CD14-positive monocyte (primary cell): ENCODE data around the gene RBM12. TPM values are rescaled to one million over a fixed set of nuclear protein-coding genes. Genes with fewer than 3 reads are reported as not detected.

Experiments
- DNase-seq, 3 donors: peaks; one replicate each; pipeline ENCODE4 v3.0.0-alpha.2; 2011 to 2022
- H2AFZ ChIP-seq: 2 replicates; pipeline ENCODE4 v1.6.0; 2012; ENCODE audit warnings: mild to moderate bottlenecking, low read depth, low read length, inconsistent platforms; ENCODE audit not compliant: insufficient read depth, poor library complexity, severe bottlenecking
- H3K27ac ChIP-seq, 2 donors: 1 replicate in 1 of 2; 2 replicates in 1 of 2; pipeline ENCODE4 v1.5.1; 2012 to 2013; ENCODE audit warnings: low read length in 2 of 2, control low read depth in 1 of 2, inconsistent platforms in 1 of 2, low read depth in 1 of 2, mild to moderate bottlenecking in 1 of 2
- H3K27me3 ChIP-seq, 2 donors: one replicate each; pipeline versions ENCODE4 v1.6.0 to v1.6.1; 2011 to 2013; ENCODE audit warnings: low read length in 2 of 2; ENCODE audit not compliant: control insufficient read depth in 2 of 2, insufficient read depth in 2 of 2
- H3K36me3 ChIP-seq, 2 donors: replicated peaks in 1 of 2; 1 replicate in 1 of 2; 2 replicates in 1 of 2; pipeline versions ENCODE4 v1.5.1 to v1.6.1; 2012 to 2013; ENCODE audit warnings: low read length in 2 of 2, control low read depth in 1 of 2, inconsistent platforms in 1 of 2, mild to moderate bottlenecking in 1 of 2; ENCODE audit not compliant: insufficient read depth in 2 of 2, control insufficient read depth in 1 of 2
- H3K4me1 ChIP-seq, 2 donors: 1 replicate in 1 of 2; 2 replicates in 1 of 2; pipeline versions ENCODE4 v1.5.1 to v1.6.1; 2012 to 2013; ENCODE audit warnings: low read length in 2 of 2, control low read depth in 1 of 2, inconsistent platforms in 1 of 2, mild to moderate bottlenecking in 1 of 2, moderate library complexity in 1 of 2; ENCODE audit not compliant: insufficient read depth in 2 of 2, control insufficient read depth in 1 of 2
- H3K4me2 ChIP-seq: replicated peaks from 2 replicates; pipeline ENCODE3; 2012; ENCODE audit warnings: low read length, moderate library complexity, mild to moderate bottlenecking; ENCODE audit not compliant: poor library complexity, severe bottlenecking; ENCODE audit errors: extremely low read depth
- H3K4me3 ChIP-seq, 3 experiments: fragments of 200-600 bp in 1 of 3; sonication (generic) in 1 of 3; replicated peaks in 1 of 3; 1 replicate in 2 of 3; 2 replicates in 1 of 3; pipeline ENCODE4 v1.5.1; 2011 to 2013; ENCODE audit warnings: low read length in 3 of 3, mild to moderate bottlenecking in 3 of 3, control low read depth in 2 of 3, low read depth in 2 of 3, inconsistent platforms in 1 of 3, moderate library complexity in 1 of 3
- H3K79me2 ChIP-seq: 2 replicates; pipeline ENCODE4 v1.6.0; 2012; ENCODE audit warnings: mild to moderate bottlenecking, control low read depth, inconsistent platforms, low read length, moderate library complexity; ENCODE audit not compliant: insufficient read depth
- H3K9ac ChIP-seq: 2 replicates; pipeline ENCODE4 v1.6.0; 2017; ENCODE audit warnings: low read length, mild to moderate bottlenecking; ENCODE audit not compliant: insufficient read depth, poor library complexity, severe bottlenecking
- H3K9me3 ChIP-seq, 2 donors: replicated peaks in 1 of 2; 1 replicate in 1 of 2; 2 replicates in 1 of 2; pipeline versions ENCODE4 v1.5.1 to v1.6.1; 2012 to 2013; ENCODE audit warnings: low read length in 2 of 2, control low read depth in 1 of 2; ENCODE audit not compliant: control insufficient read depth in 1 of 2, insufficient read depth in 1 of 2
- H4K20me1 ChIP-seq: 2 replicates; pipeline ENCODE4 v1.6.0; 2012; ENCODE audit warnings: mild to moderate bottlenecking, low read length, control low read depth, moderate library complexity; ENCODE audit not compliant: insufficient read depth
- H3K27ac Mint-ChIP-seq, 7 donors: one replicate each; pipeline ENCODE4 v1.8.0; 2020; ENCODE audit warnings: mild to moderate bottlenecking in 7 of 7, mixed read lengths in 7 of 7, moderate library complexity in 6 of 7, inconsistent platforms in 2 of 7
- H3K27me3 Mint-ChIP-seq, 3 donors: one replicate each; pipeline ENCODE4 v1.8.0; 2021 to 2022; ENCODE audit warnings: low read depth in 3 of 3, mild to moderate bottlenecking in 3 of 3, mixed read lengths in 3 of 3, moderate library complexity in 3 of 3, inconsistent platforms in 1 of 3
- H3K36me3 Mint-ChIP-seq, 2 donors: one replicate each; pipeline ENCODE4 v1.8.0; 2020; ENCODE audit warnings: mixed read lengths in 2 of 2, inconsistent platforms in 1 of 2, mild to moderate bottlenecking in 1 of 2
- H3K4me1 Mint-ChIP-seq: one replicate; pipeline ENCODE4 v1.8.0; 2020; ENCODE audit warnings: mild to moderate bottlenecking, mixed read lengths
- H3K4me3 Mint-ChIP-seq, 2 donors: one replicate each; pipeline ENCODE4 v1.8.0; 2020; ENCODE audit warnings: mild to moderate bottlenecking in 2 of 2, mixed read lengths in 2 of 2, moderate library complexity in 1 of 2
- H3K9me3 Mint-ChIP-seq, 7 donors: one replicate each; pipeline ENCODE4 v1.8.0; 2020 to 2022; ENCODE audit warnings: mixed read lengths in 7 of 7, mild to moderate bottlenecking in 6 of 7, moderate library complexity in 6 of 7, inconsistent platforms in 2 of 7
- CTCF ChIP-seq: fragments of 200-600 bp; IDR thresholded peaks from one replicate; pipeline ENCODE4 v1.8.0; 2022; ENCODE audit warnings: antibody characterized with exemption, mild to moderate bottlenecking
- WGBS: methylation state at CpG from one replicate; pipeline ENCODE4 v1.1.5; 2013; ENCODE audit warnings: missing lambda C conversion rate; ENCODE audit not compliant: insufficient coverage; 5-methylcytosine and 5-hydroxymethylcytosine counted together
- intact Hi-C, 2 donors: fragments of 100-400 bp; cut with micrococcal nuclease; formaldehyde crosslinking; loops; one replicate each; pipeline versions ENCODE4 v1.15.0 to v1.15.1; 2023
- polyA plus RNA-seq, 3 donors: library from polyadenylated mRNA; depleted of rRNA in 1 of 3; unstranded in 2 of 3; stranded (reverse) in 1 of 3; fragments of 300-500 nt in 2 of 3; fragments of >200 nt in 1 of 3; fragmentation: Illumina TruSeq in 2 of 3; gene quantifications; 1 replicate in 2 of 3; 2 replicates in 1 of 3; pipeline ENCODE4 v1.2.3, GENCODE V29; 2012 to 2021

Gene RBM12
- polyA plus RNA-seq, 3 donors = 21.5 to 32.8 (median 30.4) TPM

- 98% methylated on average over 7 of the region's 10 CpGs for WGBS
- Mint-ChIP-seq H3K27me3 (no peaks in the 10 kb centered on the region), H3K36me3 (peaks cover 4 to 8% of the 10 kb centered on the region in 2 donors), H3K4me3 (peak overlapping the region in 1 of 2 donors; percentile 27), H3K4me1 (peaks cover 47% of the 10 kb centered on the region), H3K27ac (peak overlapping the region in 5 of 7 donors; percentile 25 to 75 (median 53)), H3K9me3 (no peaks in the 10 kb centered on the region)
- intact Hi-C loops = loop anchor here in 1 of 2 donors (10.0 kb wide), 1 partner anchor 46 kb away; the partner anchor contains the start of gene SPAG4
- H4K20me1 ChIP-seq = peaks cover 62% of the 10 kb centered on the region
- peaks cover 98% of the 10 kb centered on the region for H3K79me2 ChIP-seq
- no peak for TF ChIP-seq CTCF
- H3K9me3 ChIP-seq = no peaks in the 10 kb centered on the region
- H3K9ac ChIP-seq = no peak overlapping the region
- no peak overlapping the region for H3K4me3 ChIP-seq
- peaks cover 33 to 37% of the 10 kb centered on the region in 2 donors for H3K4me1 ChIP-seq
- H3K36me3 ChIP-seq = peaks cover 4 to 21% of the 10 kb centered on the region in 2 donors
- peak overlapping the region in 1 of 2 donors; percentile 52 for H3K27ac ChIP-seq
- H2AFZ ChIP-seq = no peak overlapping the region
- no peak for DNase-seq
- H3K4me2 ChIP-seq = no peak overlapping the region
- H3K27me3 ChIP-seq = no peaks in the 10 kb centered on the region
Measured at GRCh38 chr20:35660122-35660937, 4.4 kb downstream of the RBM12 start.

- Histone ChIP-seq H3K27ac (peak overlapping the region in 1 of 2 donors; percentile 25), H3K4me2 (no peak overlapping the region)
Measured at GRCh38 chr20:35657271-35657670, 7.4 kb downstream of the RBM12 start.

More at GRCh38 chr20:35657271-35657670, 7.4 kb downstream of the RBM12 start:
- no peaks in the 10 kb centered on the region for H3K9me3 ChIP-seq
- intact Hi-C loops = no loop called here
- peaks cover 15 to 16% of the 10 kb centered on the region in 2 donors for H3K4me1 ChIP-seq
- Mint-ChIP-seq H3K36me3 (peaks cover 6 to 8% of the 10 kb centered on the region in 2 donors), H3K4me1 (peaks cover 31% of the 10 kb centered on the region), H3K9me3 (no peaks in the 10 kb centered on the region), H3K27me3 (no peaks in the 10 kb centered on the region), H3K27ac (peak overlapping the region in 1 of 7 donors; percentile 52), H3K4me3 (no peak overlapping the region)
- H4K20me1 ChIP-seq = peaks cover 93% of the 10 kb centered on the region
- no peak for DNase-seq
- H3K4me3 ChIP-seq = no peak overlapping the region
- peaks cover 34 to 51% of the 10 kb centered on the region in 2 donors for H3K36me3 ChIP-seq
- no peaks in the 10 kb centered on the region for H3K27me3 ChIP-seq
- no peak for TF ChIP-seq CTCF
- H3K79me2 ChIP-seq = peaks cover 100% of the 10 kb centered on the region
- no peak overlapping the region for H3K9ac ChIP-seq
- WGBS = no CpG with 5 or more reads among the region's 1 CpG
- H2AFZ ChIP-seq = no peak overlapping the region
